ENCODE data around the gene RASGRP2.

Gene RASGRP2

GRCh38 chr11:64685536-64685935, 58.4 kb downstream of the RASGRP2 start:
- DNase-seq (ENCODE audit: low read depth, low spot score), result no peak
- in situ Hi-C loops (cut with HindIII; ENCODE audit: low sequenced_read_pairs), result no loop called here
- no peak overlapping the region for H3K4me3 ChIP-seq (ENCODE audit: low read depth, low read length)
- no peak for TF ChIP-seq CTCF (IDR thresholded peaks at IDR 0.05; ENCODE audit: low read depth, low read length)

- H3K4me3 ChIP-seq (ENCODE audit: low read depth, low read length), result no peak overlapping the region
- TF ChIP-seq CTCF (IDR thresholded peaks at IDR 0.05; ENCODE audit: low read depth, low read length), result no peak
- in situ Hi-C loops (cut with HindIII; ENCODE audit: low sequenced_read_pairs), result no loop called here
- no peak for DNase-seq (ENCODE audit: low read depth, low spot score)
Observed at GRCh38 chr11:64684357-64684756, 59.6 kb downstream of the RASGRP2 start.

GRCh38 chr11:64681171-64681570, 62.8 kb downstream of the RASGRP2 start:
- in situ Hi-C loops (cut with HindIII; ENCODE audit: low sequenced_read_pairs), result no loop called here
- no peak overlapping the region for H3K4me3 ChIP-seq (ENCODE audit: low read depth, low read length)
- no peak for DNase-seq (ENCODE audit: low read depth, low spot score)
- TF ChIP-seq CTCF (IDR thresholded peaks at IDR 0.05; ENCODE audit: low read depth, low read length), result no peak

- TF ChIP-seq CTCF (IDR thresholded peaks at IDR 0.05; ENCODE audit: low read depth, low read length), result no peak
- DNase-seq (ENCODE audit: low read depth, low spot score), result no peak
- in situ Hi-C loops (cut with HindIII; ENCODE audit: low sequenced_read_pairs), result no loop called here
- H3K4me3 ChIP-seq (ENCODE audit: low read depth, low read length), result no peak overlapping the region
Observed at GRCh38 chr11:64679846-64680245, 64.1 kb downstream of the RASGRP2 start.

- TF ChIP-seq CTCF (IDR thresholded peaks at IDR 0.05; ENCODE audit: low read depth, low read length), result no peak
- H3K4me3 ChIP-seq (ENCODE audit: low read depth, low read length), result no peak overlapping the region
- in situ Hi-C loops (cut with HindIII; ENCODE audit: low sequenced_read_pairs), result no loop called here
- no peak for DNase-seq (ENCODE audit: low read depth, low spot score)
Observed at GRCh38 chr11:64677441-64678023, 66.4 kb downstream of the RASGRP2 start.

Measured in astrocyte of the spinal cord (primary cell).